LNCAP (cell line): ENCODE data around the gene RASL10B.

Experiments
- CTCF ChIP-seq: fragments of 450-650 bp; IDR thresholded peaks from 2 replicates; pipeline ENCODE4 v1.5.1; 2017; ENCODE audit warnings: mild to moderate bottlenecking

The RASL10B gene

DNA sequence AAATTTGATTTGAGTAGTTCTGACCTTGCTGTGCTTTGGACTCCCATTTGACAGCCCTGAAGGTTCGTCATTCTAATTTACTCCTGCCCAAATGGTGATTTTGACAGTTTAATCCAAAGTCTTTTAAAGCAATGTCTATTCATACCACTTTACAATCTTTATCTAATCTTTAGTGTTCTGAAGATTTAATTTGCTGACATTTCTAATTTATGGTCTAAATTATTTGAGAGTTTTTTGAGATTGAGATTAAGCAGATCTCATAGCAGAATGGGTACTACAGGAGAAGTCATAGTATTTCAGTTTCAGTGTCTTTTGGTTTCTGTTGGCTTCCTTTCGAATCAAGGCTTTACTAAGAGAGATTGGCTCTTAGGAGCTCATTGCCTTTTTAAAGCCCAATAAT is 32.6 kb upstream of the RASL10B start:
- TF ChIP-seq CTCF, result no peak

DNA sequence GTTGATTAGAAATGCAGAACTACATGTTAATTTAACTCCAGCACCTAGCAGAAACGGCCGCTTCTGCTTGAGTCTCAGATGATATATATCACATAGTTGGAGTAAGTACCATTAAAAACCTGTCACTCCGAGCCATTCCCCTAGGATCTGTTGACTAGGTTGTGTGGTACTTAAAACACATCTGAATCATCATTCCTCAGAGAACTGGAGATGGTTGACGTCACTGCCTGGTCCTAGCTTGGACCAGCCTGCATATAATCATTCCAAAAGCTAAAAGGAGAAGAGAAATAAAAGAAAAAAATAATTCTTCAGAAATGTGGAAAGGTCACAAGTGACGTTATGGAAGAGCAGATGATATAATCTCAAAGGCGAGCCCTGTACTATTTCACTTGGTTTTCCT is 31.3 kb upstream of the RASL10B start:
- TF ChIP-seq CTCF, result no peak

- TF ChIP-seq CTCF, result no peak
Observed at GRCh38 chr17:35701491-35701890, 29.9 kb upstream of the RASL10B start.

- no peak for TF ChIP-seq CTCF
Observed at GRCh38 chr17:35705230-35705629, 26.2 kb upstream of the RASL10B start.

DNA sequence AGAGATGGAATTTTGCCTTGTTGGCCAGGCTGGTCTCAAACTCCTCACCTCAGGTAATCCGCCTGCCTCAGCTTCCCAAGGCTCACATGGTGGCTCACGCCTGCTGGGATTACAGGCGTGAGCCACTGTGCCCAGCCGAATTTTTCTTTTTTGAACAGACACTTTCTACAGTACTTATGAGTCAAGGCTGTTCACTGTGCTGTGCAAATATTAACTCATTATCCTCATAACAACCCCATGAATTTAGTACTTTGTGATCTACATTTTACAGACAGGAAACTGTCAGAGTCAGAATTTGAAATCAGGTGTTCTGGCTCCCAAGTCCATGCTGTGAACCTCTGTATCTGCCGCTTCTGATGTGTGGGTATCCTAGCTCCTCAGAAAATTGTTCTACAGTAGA is 25.7 kb upstream of the RASL10B start:
- TF ChIP-seq CTCF, result no peak

- TF ChIP-seq CTCF, result no peak
Observed at GRCh38 chr17:35708149-35708548, 23.3 kb upstream of the RASL10B start.

- TF ChIP-seq CTCF, result no peak
Observed at GRCh38 chr17:35708951-35709350, 22.5 kb upstream of the RASL10B start.

DNA sequence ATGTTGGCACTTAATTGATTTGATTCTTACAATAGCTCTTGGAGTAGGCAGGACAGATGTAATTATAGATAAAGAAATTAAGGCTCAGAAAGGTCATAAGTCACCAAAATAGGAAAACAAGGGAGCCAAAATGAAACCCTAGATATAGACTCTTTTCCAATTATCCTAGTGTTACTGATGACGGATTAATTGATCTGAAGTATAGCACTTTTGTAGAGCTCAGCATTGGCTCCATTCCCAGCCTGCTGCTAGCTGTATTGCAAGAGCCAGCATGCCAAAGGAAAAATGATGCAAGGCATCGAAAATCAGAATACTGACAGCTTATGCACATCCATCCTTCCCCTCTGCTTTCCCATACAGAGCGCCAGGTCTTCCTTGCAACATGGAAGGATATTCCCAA is 21.6 kb upstream of the RASL10B start:
- TF ChIP-seq CTCF, result no peak
